B cell (primary cell): Measurements from ENCODE around the gene C6orf118.

Experiments
- EZH2 ChIP-seq: IDR thresholded peaks from 2 replicates; pipeline ENCODE4 v1.6.1; 2012; ENCODE audit warnings: borderline replicate concordance, low read depth, mild to moderate bottlenecking, moderate library complexity, low read length; ENCODE audit not compliant: insufficient read depth, poor library complexity, severe bottlenecking
- TF ChIP-seq, protein P1 (sequence below): fragments of 200-600 bp; IDR thresholded peaks from one replicate; pipeline ENCODE4 v1.8.0; 2022; ENCODE audit warnings: antibody characterized with exemption, mild to moderate bottlenecking

DNA sequence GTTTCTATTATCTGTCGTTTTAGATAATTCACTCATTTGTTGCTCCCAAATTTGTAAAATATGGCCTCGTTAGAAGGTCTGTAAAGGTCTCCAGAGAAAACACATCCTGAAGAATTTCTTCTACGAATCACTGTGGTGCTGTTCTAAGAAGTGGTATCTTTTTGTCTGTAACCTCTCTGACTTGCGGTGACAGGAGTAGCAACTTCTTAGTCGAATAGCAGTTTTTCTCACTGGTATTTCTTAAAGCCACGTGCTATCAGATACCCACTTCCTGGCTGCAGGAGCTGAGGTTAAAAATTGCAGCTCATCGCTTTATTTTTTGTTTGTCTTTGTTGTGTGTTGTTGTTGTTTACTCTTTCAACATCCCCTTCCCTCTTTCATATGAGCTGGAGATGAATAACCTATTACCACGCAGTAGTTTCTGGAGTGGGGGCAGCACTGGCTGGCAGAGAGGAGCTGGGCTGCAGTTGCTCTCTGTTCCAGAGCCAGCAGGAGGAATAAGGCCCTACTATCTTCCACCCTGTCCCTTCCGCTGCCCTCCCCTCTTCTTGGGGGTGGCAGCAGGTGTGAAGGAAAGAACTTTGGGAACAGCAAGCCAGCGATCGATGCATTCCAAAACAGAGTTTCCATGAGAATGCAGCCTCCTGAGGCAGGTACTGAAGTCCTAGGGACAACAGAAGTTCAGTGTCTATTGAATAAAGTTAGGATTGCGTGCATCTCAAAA lies 64.7 kb downstream of the C6orf118 start:
- TF ChIP-seq, protein P1, sequence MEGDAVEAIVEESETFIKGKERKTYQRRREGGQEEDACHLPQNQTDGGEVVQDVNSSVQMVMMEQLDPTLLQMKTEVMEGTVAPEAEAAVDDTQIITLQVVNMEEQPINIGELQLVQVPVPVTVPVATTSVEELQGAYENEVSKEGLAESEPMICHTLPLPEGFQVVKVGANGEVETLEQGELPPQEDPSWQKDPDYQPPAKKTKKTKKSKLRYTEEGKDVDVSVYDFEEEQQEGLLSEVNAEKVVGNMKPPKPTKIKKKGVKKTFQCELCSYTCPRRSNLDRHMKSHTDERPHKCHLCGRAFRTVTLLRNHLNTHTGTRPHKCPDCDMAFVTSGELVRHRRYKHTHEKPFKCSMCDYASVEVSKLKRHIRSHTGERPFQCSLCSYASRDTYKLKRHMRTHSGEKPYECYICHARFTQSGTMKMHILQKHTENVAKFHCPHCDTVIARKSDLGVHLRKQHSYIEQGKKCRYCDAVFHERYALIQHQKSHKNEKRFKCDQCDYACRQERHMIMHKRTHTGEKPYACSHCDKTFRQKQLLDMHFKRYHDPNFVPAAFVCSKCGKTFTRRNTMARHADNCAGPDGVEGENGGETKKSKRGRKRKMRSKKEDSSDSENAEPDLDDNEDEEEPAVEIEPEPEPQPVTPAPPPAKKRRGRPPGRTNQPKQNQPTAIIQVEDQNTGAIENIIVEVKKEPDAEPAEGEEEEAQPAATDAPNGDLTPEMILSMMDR: no peak
- no peak for TF ChIP-seq EZH2
